K562 (cell line): ENCODE data around the gene HSFX3. TPM values are rescaled to one million over a fixed set of nuclear protein-coding genes. Genes with fewer than 3 reads are reported as not detected.

Source experiments
- BHLHE40 ChIP-seq: IDR thresholded peaks from 2 replicates; pipeline ENCODE4 v1.6.1; 2011; ENCODE audit warnings: low read length, improper control_type of control experiment
- MGA ChIP-seq: fragments of 450-650 bp; IDR thresholded peaks from 2 replicates; pipeline ENCODE4 v1.6.1; 2016; ENCODE audit warnings: mild to moderate bottlenecking, moderate library complexity
- TAF7 ChIP-seq: fragments of 450-650 bp; IDR thresholded peaks from 2 replicates; pipeline ENCODE4 v1.6.1; 2016; ENCODE audit warnings: missing genetic modification characterization, missing compliant biosample characterization
- TBP ChIP-seq: optimal IDR thresholded peaks from 2 replicates; pipeline ENCODE3; 2011; ENCODE audit warnings: low read depth, low read length, improper control_type of control experiment
- TFAP4 ChIP-seq: sonication (generic); formaldehyde crosslinking; IDR thresholded peaks from 2 replicates; pipeline ENCODE4 v1.8.0; 2022; ENCODE audit warnings: missing genetic modification reagents, mild to moderate bottlenecking, moderate library complexity, borderline replicate concordance
- VEZF1 ChIP-seq: fragments of 200-800 bp; sonication (Bioruptor generic); IDR thresholded peaks from 2 replicates; pipeline ENCODE4 v1.6.1; 2017; ENCODE audit warnings: missing genetic modification characterization, missing compliant biosample characterization
- polyA plus RNA-seq, 8 experiments: library from polyadenylated mRNA; depleted of rRNA in 4 of 8; stranded (reverse) in 5 of 8; unstranded in 3 of 8; fragments of >200 nt; fragmentation: Nextera tagmentation in 2 of 8; fragmentation: Illumina TruSeq in 1 of 8; extraction: Ambion mirVana in 2 of 8; extraction: Trizol in 1 of 8; gene quantifications; 2 replicates each; pipeline versions ENCODE4 v1.2.1 to v1.2.3, GENCODE V29; 2011 to 2014; ENCODE audit warnings: inconsistent platforms in 1 of 8, missing spikeins in 1 of 8
- total RNA-seq, 7 experiments: library from RNA; depleted of rRNA in 6 of 7; stranded (reverse); fragments of >200 nt in 6 of 7; fragmentation: Illumina TruSeq in 2 of 7; extraction: Trizol in 2 of 7; gene quantifications; 2 replicates each; pipeline versions ENCODE4 v1.2.1 to v1.2.3, GENCODE V29; 2011 to 2021; ENCODE audit warnings: low replicate concordance in 1 of 7

Gene HSFX3
- total and polyA plus RNA-seq, 9 of the 15 experiments (the other 6 are each of a cell fraction or from before 2014, with no cell fraction given): 0.08 to 0.10 TPM; not detected in 7

DNA sequence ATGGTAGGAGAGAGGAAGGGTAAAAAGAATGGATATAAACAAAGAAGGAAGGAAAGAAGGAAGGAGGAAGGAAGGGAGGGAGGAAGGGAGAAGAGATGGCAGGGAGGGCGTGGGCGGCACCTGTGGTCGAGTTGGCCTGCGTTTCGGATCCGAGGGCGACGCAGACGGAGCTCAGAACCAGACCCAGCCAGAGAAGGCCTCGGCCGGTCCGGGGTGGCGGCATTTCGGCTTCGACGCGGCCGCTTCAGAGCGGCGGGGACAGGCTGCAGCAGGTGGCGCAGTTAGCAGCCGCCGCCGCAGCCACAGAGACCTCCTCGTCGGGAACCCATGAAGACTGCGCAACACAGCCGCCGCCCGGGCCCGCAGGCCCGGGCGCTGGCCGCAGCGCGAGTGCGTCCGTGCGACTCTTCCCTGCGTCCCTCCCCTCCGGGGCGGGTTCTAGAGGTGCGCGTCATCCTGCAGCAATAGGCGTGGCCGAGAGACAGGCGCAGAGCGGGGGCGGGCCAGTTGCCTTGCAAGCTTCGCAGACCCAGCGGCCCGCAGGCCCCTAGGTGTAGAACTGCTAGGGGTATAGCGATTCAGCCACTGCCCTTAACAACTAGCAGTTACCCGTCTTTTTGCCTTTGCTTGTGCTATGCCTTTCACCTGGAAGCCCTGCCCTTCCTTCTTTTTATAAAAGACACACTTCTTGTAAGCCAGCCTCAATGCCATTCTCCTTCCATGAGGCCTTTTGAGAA lies 44.6 kb downstream of the HSFX3 start, which contains the start of gene IDS (continued):
- TF ChIP-seq MGA (peak; percentile 66; the same call in 1 of the 2 replicates), BHLHE40 (peak; percentile 47), TBP (peak; percentile 65), TAF7 (peak; percentile 49; the same call in 1 of the 2 replicates), VEZF1 (CRISPR knock-in tag) (peak; percentile 29; the same call in 1 of the 2 replicates), TFAP4 (CRISPR knock-in tag) (peak; percentile 49; the same call in 1 of the 2 replicates)
